Gastroesophageal sphincter (tissue), 3 donors: ENCODE measurements around the gene ZGRF1.

Source experiments
- POLR2AphosphoS5 ChIP-seq: sonication (generic); formaldehyde crosslinking; IDR thresholded peaks from one replicate; pipeline ENCODE4 v1.6.1; 2017; ENCODE audit warnings: antibody characterized with exemption
- TF ChIP-seq, protein P1 (sequence below), 4 experiments: fragments of 200-600 bp in 2 of 4; fragments of 450-650 bp in 2 of 4; sonication (generic) in 1 of 4; IDR thresholded peaks; one replicate each; pipeline ENCODE4 v1.5.1; 2017 to 2019; ENCODE audit warnings: antibody characterized with exemption in 4 of 4, mild to moderate bottlenecking in 2 of 4, moderate library complexity in 2 of 4

DNA sequence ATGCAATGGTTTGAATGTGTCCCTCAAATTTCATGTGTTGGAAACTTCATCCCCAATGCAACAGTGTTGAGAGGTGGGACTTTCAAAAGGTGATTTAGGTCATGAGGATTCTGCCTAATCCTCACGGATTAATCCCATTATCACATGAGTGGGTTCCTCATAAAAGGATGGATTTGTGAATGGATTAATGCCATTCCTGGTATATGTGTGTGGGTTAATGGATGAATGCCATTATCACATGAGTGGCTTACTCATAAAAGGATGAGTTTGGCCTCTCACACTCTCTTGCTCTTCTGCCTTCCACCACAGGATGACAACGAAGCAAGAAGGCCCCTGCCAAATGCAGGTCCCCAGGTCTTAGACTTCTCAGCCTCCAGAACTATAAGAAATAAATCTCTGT lies 90.2 kb downstream of the ZGRF1 start:
- TF ChIP-seq POLR2AphosphoS5 = no peak
- TF ChIP-seq, protein P1, sequence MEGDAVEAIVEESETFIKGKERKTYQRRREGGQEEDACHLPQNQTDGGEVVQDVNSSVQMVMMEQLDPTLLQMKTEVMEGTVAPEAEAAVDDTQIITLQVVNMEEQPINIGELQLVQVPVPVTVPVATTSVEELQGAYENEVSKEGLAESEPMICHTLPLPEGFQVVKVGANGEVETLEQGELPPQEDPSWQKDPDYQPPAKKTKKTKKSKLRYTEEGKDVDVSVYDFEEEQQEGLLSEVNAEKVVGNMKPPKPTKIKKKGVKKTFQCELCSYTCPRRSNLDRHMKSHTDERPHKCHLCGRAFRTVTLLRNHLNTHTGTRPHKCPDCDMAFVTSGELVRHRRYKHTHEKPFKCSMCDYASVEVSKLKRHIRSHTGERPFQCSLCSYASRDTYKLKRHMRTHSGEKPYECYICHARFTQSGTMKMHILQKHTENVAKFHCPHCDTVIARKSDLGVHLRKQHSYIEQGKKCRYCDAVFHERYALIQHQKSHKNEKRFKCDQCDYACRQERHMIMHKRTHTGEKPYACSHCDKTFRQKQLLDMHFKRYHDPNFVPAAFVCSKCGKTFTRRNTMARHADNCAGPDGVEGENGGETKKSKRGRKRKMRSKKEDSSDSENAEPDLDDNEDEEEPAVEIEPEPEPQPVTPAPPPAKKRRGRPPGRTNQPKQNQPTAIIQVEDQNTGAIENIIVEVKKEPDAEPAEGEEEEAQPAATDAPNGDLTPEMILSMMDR (IDR thresholded peaks at IDR 0.05) = no peak
